ENCODE measurements around the gene CHAF1A. TPM values are rescaled to one million over a fixed set of nuclear protein-coding genes. Genes with fewer than 3 reads are reported as not detected.
A peak's percentile ranks its signal among the peaks of the same experiment; 100 is the strongest.

The CHAF1A gene
- total RNA-seq, 1 experiment from 2014 or later = 161 TPM

GRCh38 chr19:4431296-4431695 is 28.9 kb downstream of the CHAF1A start (continued):
- TF ChIP-seq, protein P1, sequence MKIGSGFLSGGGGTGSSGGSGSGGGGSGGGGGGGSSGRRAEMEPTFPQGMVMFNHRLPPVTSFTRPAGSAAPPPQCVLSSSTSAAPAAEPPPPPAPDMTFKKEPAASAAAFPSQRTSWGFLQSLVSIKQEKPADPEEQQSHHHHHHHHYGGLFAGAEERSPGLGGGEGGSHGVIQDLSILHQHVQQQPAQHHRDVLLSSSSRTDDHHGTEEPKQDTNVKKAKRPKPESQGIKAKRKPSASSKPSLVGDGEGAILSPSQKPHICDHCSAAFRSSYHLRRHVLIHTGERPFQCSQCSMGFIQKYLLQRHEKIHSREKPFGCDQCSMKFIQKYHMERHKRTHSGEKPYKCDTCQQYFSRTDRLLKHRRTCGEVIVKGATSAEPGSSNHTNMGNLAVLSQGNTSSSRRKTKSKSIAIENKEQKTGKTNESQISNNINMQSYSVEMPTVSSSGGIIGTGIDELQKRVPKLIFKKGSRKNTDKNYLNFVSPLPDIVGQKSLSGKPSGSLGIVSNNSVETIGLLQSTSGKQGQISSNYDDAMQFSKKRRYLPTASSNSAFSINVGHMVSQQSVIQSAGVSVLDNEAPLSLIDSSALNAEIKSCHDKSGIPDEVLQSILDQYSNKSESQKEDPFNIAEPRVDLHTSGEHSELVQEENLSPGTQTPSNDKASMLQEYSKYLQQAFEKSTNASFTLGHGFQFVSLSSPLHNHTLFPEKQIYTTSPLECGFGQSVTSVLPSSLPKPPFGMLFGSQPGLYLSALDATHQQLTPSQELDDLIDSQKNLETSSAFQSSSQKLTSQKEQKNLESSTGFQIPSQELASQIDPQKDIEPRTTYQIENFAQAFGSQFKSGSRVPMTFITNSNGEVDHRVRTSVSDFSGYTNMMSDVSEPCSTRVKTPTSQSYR (CRISPR knock-in tag; IDR thresholded peaks at IDR 0.05) = no peak
- TF ChIP-seq FOXK1 (CRISPR knock-in tag; IDR thresholded peaks at IDR 0.05) (no peak), SOX15 (CRISPR knock-in tag; IDR thresholded peaks at IDR 0.05) (no peak)

DNA sequence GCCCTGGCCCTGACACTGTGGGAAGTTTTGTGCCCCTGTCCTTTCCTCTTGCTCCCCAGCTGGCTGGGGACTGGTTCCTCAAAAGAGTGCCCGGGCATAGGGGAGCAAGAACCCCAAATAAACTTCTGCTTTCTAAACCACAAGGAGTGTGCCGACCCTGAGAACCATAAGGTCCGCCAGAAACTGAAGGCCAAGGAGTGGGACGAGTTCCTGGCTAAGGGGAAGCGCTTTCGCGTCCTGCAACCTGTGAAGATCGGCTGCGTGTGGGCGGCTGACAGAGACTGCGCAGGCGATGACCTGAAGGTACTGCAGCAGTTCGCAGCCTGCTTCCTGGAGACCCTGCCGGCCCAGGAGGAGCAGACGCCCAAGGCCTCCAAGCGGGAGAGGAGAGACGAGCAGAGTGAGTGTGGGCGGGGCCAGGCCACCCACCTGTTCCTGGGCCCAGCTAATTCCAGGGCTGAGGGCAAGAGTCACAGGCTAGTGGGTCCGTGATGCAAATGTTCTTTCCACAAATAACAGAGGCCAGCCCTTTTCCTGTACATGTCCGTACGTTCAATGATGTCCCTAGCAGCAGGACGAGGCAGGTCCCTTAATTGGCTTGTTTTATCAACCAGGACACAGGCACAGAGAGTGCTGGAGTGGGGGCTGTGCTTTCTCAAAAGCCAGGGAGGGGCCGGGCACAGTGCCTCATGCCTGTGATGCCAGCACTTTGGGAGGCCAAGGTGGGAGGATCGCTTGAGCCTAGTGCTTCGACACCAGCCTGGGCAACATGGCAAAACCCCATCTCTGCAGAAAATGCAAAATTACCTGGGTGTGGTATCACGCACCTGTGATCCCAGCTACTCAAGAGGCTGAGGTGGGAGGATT is 29.6 kb downstream of the CHAF1A start:
- DNase-seq (ENCODE audit: low spot score) (no peak), ATAC-seq (0 out of 2 replicates have a peak, but pooled peaks have one; percentile 10)
- no peak for TF ChIP-seq ZNF423 (CRISPR knock-in tag; IDR thresholded peaks at IDR 0.05)
- no peak for TF ChIP-seq TEAD1 (CRISPR knock-in tag; IDR thresholded peaks at IDR 0.05)
- TF ChIP-seq MLX (CRISPR knock-in tag; IDR thresholded peaks at IDR 0.05) = no peak
- no peak for TF ChIP-seq KAT7 (CRISPR knock-in tag; IDR thresholded peaks at IDR 0.05; ENCODE audit: borderline replicate concordance)
- H3K9me3 Mint-ChIP-seq = no peaks in the 10 kb centered on the region
- no peak overlapping the region for H3K4me3 Mint-ChIP-seq
- H3K27me3 Mint-ChIP-seq (ENCODE audit: low read depth) = no peaks in the 10 kb centered on the region
- peaks cover 80% of the 10 kb centered on the region for H3K36me3 Mint-ChIP-seq
- ChIA-PET CTCF (no interaction called here), POLR2A (interaction anchor here (0.6 kb wide), 1 partner anchor 15 kb away, joined by 3 read pairs; no protein-coding TSS in a partner anchor)
- H3K4me1 Mint-ChIP-seq = no peaks in the 10 kb centered on the region
- H3K27ac Mint-ChIP-seq = no peak overlapping the region

- ChIA-PET POLR2A (no interaction called here), CTCF (no interaction called here)
- Mint-ChIP-seq H3K4me1 (no peaks in the 10 kb centered on the region), H3K27ac (no peak overlapping the region), H3K9me3 (no peaks in the 10 kb centered on the region), H3K4me3 (no peak overlapping the region), H3K36me3 (peaks cover 88% of the 10 kb centered on the region), H3K27me3 (ENCODE audit: low read depth) (no peaks in the 10 kb centered on the region)
- no peak for TF ChIP-seq OVOL2 (CRISPR knock-in tag; IDR thresholded peaks at IDR 0.05; ENCODE audit: borderline replicate concordance)
- no peak for TF ChIP-seq ZNF138 (CRISPR knock-in tag; conservative IDR thresholded peaks at IDR 0.05)
- TF ChIP-seq USF2 (CRISPR knock-in tag; IDR thresholded peaks at IDR 0.05) = no peak
- TF ChIP-seq TCF7 (CRISPR knock-in tag; IDR thresholded peaks at IDR 0.05; ENCODE audit: low read depth) = no peak
- TF ChIP-seq ZNF396 (CRISPR knock-in tag; IDR thresholded peaks at IDR 0.05; ENCODE audit: borderline replicate concordance) = no peak
- TF ChIP-seq ZNF423 (CRISPR knock-in tag; IDR thresholded peaks at IDR 0.05) = no peak
- TF ChIP-seq ZNF425 (CRISPR knock-in tag; conservative IDR thresholded peaks at IDR 0.05) = no peak
- TF ChIP-seq JUN (CRISPR knock-in tag; IDR thresholded peaks at IDR 0.05) = no peak
- TF ChIP-seq ZNF671 (CRISPR knock-in tag; IDR thresholded peaks at IDR 0.05) = no peak
- no peak for TF ChIP-seq TP53 (CRISPR knock-in tag; IDR thresholded peaks at IDR 0.05)
- TF ChIP-seq, protein P2, sequence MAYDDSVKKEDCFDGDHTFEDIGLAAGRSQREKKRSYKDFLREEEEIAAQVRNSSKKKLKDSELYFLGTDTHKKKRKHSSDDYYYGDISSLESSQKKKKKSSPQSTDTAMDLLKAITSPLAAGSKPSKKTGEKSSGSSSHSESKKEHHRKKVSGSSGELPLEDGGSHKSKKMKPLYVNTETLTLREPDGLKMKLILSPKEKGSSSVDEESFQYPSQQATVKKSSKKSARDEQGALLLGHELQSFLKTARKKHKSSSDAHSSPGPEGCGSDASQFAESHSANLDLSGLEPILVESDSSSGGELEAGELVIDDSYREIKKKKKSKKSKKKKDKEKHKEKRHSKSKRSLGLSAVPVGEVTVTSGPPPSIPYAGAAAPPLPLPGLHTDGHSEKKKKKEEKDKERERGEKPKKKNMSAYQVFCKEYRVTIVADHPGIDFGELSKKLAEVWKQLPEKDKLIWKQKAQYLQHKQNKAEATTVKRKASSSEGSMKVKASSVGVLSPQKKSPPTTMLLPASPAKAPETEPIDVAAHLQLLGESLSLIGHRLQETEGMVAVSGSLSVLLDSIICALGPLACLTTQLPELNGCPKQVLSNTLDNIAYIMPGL (CRISPR knock-in tag; IDR thresholded peaks at IDR 0.05) = no peak
- no peak for TF ChIP-seq AR (CRISPR knock-in tag; IDR thresholded peaks at IDR 0.05)
- no peak for TF ChIP-seq NR2C2 (CRISPR knock-in tag; IDR thresholded peaks at IDR 0.05)
- ATAC-seq (no peak), DNase-seq (ENCODE audit: low spot score) (no peak)
Observed at GRCh38 chr19:4432918-4433506, 30.6 kb downstream of the CHAF1A start.
